HEK293T (cell line): Measurements from ENCODE around the gene PAOX.
"Not testable (repeated sequence)": the region's sequence is repeated elsewhere in the genome, so short reads cannot be mapped to it uniquely, and the experiment has no call there.

Experiments
- CTCF ChIA-PET: fragments of 350-600 bp; formaldehyde crosslinking; extraction: SDS; loops from one replicate; lab custom pipeline; 2021; ENCODE audit warnings: antibody characterized with exemption, inconsistent platforms; lab: Yijun Ruan, JAX
- POLR2A ChIA-PET: fragments of 350-600 bp; formaldehyde crosslinking; extraction: SDS; loops from one replicate; lab custom pipeline; 2020; ENCODE audit warnings: antibody characterized with exemption, inconsistent platforms; lab: Yijun Ruan, JAX
- DNase-seq: peaks from one replicate; pipeline ENCODE4 v3.0.0; 2012; ENCODE audit warnings: mixed read lengths; ENCODE audit errors: extremely low spot score
- ARNT ChIP-seq: fragments of 450-650 bp; IDR thresholded peaks from 2 replicates; pipeline ENCODE4 v1.6.1; 2017; ENCODE audit warnings: mild to moderate bottlenecking
- BHLHE40 ChIP-seq: fragments of 450-650 bp; IDR thresholded peaks from 2 replicates; pipeline ENCODE4 v1.6.1; 2016; ENCODE audit warnings: mild to moderate bottlenecking, moderate library complexity, borderline replicate concordance
- CTBP1 ChIP-seq: fragments of 450-650 bp; IDR thresholded peaks from 2 replicates; pipeline ENCODE4 v1.6.1; 2016; ENCODE audit warnings: borderline replicate concordance
- ELF4 ChIP-seq: fragments of 450-650 bp; IDR thresholded peaks from 2 replicates; pipeline ENCODE4 v1.6.1; 2017; ENCODE audit warnings: antibody characterized with exemption
- FOXA1 ChIP-seq: fragments of 450-650 bp; IDR thresholded peaks from 2 replicates; pipeline ENCODE4 v1.6.1; 2016; ENCODE audit warnings: mild to moderate bottlenecking
- FOXK2 ChIP-seq: fragments of 450-650 bp; IDR thresholded peaks from 2 replicates; pipeline ENCODE4 v1.6.1; 2016; ENCODE audit warnings: mild to moderate bottlenecking
- FOXM1 ChIP-seq: fragments of 450-650 bp; IDR thresholded peaks from 2 replicates; pipeline ENCODE4 v1.6.1; 2017; ENCODE audit warnings: mild to moderate bottlenecking, borderline replicate concordance
- HDGF ChIP-seq: fragments of 450-650 bp; IDR thresholded peaks from 2 replicates; pipeline ENCODE4 v1.6.1; 2017; ENCODE audit warnings: antibody characterized with exemption, borderline replicate concordance
- L3MBTL2 ChIP-seq: fragments of 450-650 bp; conservative IDR thresholded peaks from 2 replicates; pipeline ENCODE4 v1.6.1; 2016; ENCODE audit warnings: mild to moderate bottlenecking
- LEF1 ChIP-seq: fragments of 450-650 bp; IDR thresholded peaks from 2 replicates; pipeline ENCODE4 v1.6.1; 2017; ENCODE audit warnings: mild to moderate bottlenecking, borderline replicate concordance
- NFRKB ChIP-seq: fragments of 450-650 bp; IDR thresholded peaks from 2 replicates; pipeline ENCODE4 v1.6.1; 2016; ENCODE audit warnings: mild to moderate bottlenecking, moderate library complexity
- SP1 ChIP-seq: fragments of 450-650 bp; IDR thresholded peaks from 2 replicates; pipeline ENCODE4 v1.6.1; 2017
- SUZ12 ChIP-seq: fragments of 450-650 bp; IDR thresholded peaks from 2 replicates; pipeline ENCODE4 v1.6.1; 2016; ENCODE audit warnings: mild to moderate bottlenecking
- TARDBP ChIP-seq: fragments of 450-650 bp; IDR thresholded peaks from 2 replicates; pipeline ENCODE4 v1.6.1; 2016
- ZNF384 ChIP-seq: fragments of 450-650 bp; IDR thresholded peaks from 2 replicates; pipeline ENCODE4 v1.6.1; 2016
- TF ChIP-seq, protein P1 (sequence below): fragments of 450-650 bp; IDR thresholded peaks from 2 replicates; pipeline ENCODE4 v1.6.1; 2016

Gene PAOX

DNA sequence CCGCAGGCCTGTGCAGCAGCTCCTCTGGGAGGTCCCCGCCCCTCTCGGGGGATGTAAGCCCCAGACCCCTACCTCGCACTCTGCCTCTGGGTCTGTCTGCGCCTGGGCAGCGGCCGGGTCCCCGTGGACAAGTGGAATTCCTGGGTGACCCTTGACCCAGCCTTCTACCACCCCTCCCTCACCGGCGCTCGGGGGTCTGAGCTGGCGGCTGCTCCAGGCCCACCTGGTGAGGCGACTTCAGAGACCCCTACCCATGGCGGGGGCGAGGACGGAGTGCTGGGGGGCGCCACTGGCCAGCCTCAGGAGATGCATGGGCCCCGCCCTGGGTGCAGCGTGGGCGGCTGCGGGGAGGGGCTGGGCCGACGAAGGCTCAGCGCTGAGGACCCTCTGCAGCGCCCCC lies 53.7 kb downstream of the PAOX start:
- DNase-seq, CTCF ChIA-PET, POLR2A ChIA-PET: not testable (repeated sequence)

- TF ChIP-seq FOXA1 (no peak), CTBP1 (no peak), ZNF384 (no peak), ELF4 (no peak), TARDBP (no peak), SUZ12 (no peak), LEF1 (no peak), SP1 (no peak), FOXM1 (no peak), BHLHE40 (no peak), L3MBTL2 (no peak), ARNT (no peak), HDGF (no peak)
- TF ChIP-seq, protein P1, sequence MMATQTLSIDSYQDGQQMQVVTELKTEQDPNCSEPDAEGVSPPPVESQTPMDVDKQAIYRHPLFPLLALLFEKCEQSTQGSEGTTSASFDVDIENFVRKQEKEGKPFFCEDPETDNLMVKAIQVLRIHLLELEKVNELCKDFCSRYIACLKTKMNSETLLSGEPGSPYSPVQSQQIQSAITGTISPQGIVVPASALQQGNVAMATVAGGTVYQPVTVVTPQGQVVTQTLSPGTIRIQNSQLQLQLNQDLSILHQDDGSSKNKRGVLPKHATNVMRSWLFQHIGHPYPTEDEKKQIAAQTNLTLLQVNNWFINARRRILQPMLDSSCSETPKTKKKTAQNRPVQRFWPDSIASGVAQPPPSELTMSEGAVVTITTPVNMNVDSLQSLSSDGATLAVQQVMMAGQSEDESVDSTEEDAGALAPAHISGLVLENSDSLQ: no peak
- CTCF ChIA-PET: interaction anchor here (0.6 to 0.8 kb wide), 2 partner anchors 111 to 171 kb away, joined by 3 read pairs; no protein-coding TSS in a partner anchor
- POLR2A ChIA-PET: interaction anchor here (1.0 kb wide), 1 partner anchor 81 kb away, joined by 4 read pairs; no protein-coding TSS in a partner anchor
- peak; percentile 61 for DNase-seq
Measured at GRCh38 chr10:133438711-133439273, 59.7 kb downstream of the PAOX start.

- no peak for DNase-seq
- TF ChIP-seq TARDBP (no peak), HDGF (no peak), BHLHE40 (no peak), SUZ12 (no peak), SP1 (no peak), ARNT (no peak), NFRKB (no peak), ELF4 (no peak), FOXK2 (no peak)
- POLR2A ChIA-PET: no interaction called here
- CTCF ChIA-PET: no interaction called here
Measured at GRCh38 chr10:133439517-133440461, 60.7 kb downstream of the PAOX start.

GRCh38 chr10:133440633-133441285 lies 61.7 kb downstream of the PAOX start:
- DNase-seq: no peak
- CTCF ChIA-PET: no interaction called here
- no peak for TF ChIP-seq TARDBP
- TF ChIP-seq ARNT: no peak
- no peak for TF ChIP-seq SP1
- no peak for TF ChIP-seq ELF4
- TF ChIP-seq FOXA1: no peak
- TF ChIP-seq NFRKB: no peak
- TF ChIP-seq SUZ12: no peak
- POLR2A ChIA-PET: no interaction called here
